T-cell (primary cell): ENCODE data around the gene CUX1. TPM values are rescaled to one million over a fixed set of nuclear protein-coding genes. Genes with fewer than 3 reads are reported as not detected.

ENCODE experiments used
- ATAC-seq, 4 experiments: fragments of 200-7000 bp in 3 of 4; fragments of 150-1000 bp in 1 of 4; cut with Tn5 transposase; replicated peaks in 1 of 4; 1 replicate in 3 of 4; 2 replicates in 1 of 4; pipeline ENCODE4 v1.10.0; 2021; ENCODE audit warnings: moderate library complexity in 3 of 4, mild to moderate bottlenecking in 2 of 4, moderate number of reproducible peaks in 1 of 4
- CTCF ChIA-PET, 2 donors: fragments of 300-600 bp; sonication (Branson Sonifier 250); formaldehyde crosslinking; loops; one replicate each; lab custom pipeline; 2022; ENCODE audit warnings: antibody characterized with exemption in 2 of 2; lab: Charles Lee
- POLR2A ChIA-PET, 2 donors: fragments of 300-600 bp; sonication (Branson Sonifier 250); formaldehyde crosslinking; loops; one replicate each; lab custom pipeline; 2022; ENCODE audit warnings: antibody characterized with exemption in 2 of 2; lab: Charles Lee
- DNase-seq, 35 experiments: peaks; one replicate each; pipeline versions ENCODE4 v3.0.0 to v3.0.0-alpha.2; 2013 to 2023
- H3K27ac ChIP-seq: one replicate; pipeline ENCODE4 v1.5.1; 2013; ENCODE audit warnings: low read length
- H3K27me3 ChIP-seq, 2 experiments: replicated peaks in 1 of 2; 1 replicate in 1 of 2; 2 replicates in 1 of 2; pipeline versions ENCODE4 v1.6.1 to v1.7.0; 2013; ENCODE audit warnings: low read length in 1 of 2, mixed read lengths in 1 of 2; ENCODE audit not compliant: control insufficient read depth in 2 of 2, insufficient read depth in 2 of 2; ENCODE audit errors: extremely low read depth in 1 of 2
- H3K36me3 ChIP-seq, 2 donors: 1 replicate in 1 of 2; 2 replicates in 1 of 2; pipeline versions ENCODE4 v1.6.1 to v1.7.0; 2013; ENCODE audit warnings: low read length in 1 of 2; ENCODE audit not compliant: control insufficient read depth in 2 of 2, insufficient read depth in 1 of 2; ENCODE audit errors: extremely low read depth in 1 of 2
- H3K4me1 ChIP-seq, 2 experiments: 1 replicate in 1 of 2; 2 replicates in 1 of 2; pipeline versions ENCODE4 v1.6.1 to v1.7.0; 2013; ENCODE audit warnings: low read length in 2 of 2, mixed read lengths in 1 of 2; ENCODE audit not compliant: insufficient read depth in 2 of 2, control insufficient read depth in 1 of 2; ENCODE audit errors: extremely low read depth in 1 of 2
- H3K4me3 ChIP-seq, 2 donors: 1 replicate in 1 of 2; 2 replicates in 1 of 2; pipeline versions ENCODE4 v1.5.1 to v1.7.0; 2013; ENCODE audit warnings: mild to moderate bottlenecking in 2 of 2, low read length in 1 of 2, moderate library complexity in 1 of 2; ENCODE audit not compliant: control insufficient read depth in 1 of 2; ENCODE audit errors: extremely low read depth in 1 of 2
- H3K9me3 ChIP-seq: 2 replicates; pipeline ENCODE4 v1.7.0; 2013
- H3K27ac Mint-ChIP-seq, 2 donors: one replicate each; pipeline ENCODE4 v1.8.0; 2020 to 2021; ENCODE audit warnings: mild to moderate bottlenecking in 2 of 2, mixed read lengths in 2 of 2
- H3K27me3 Mint-ChIP-seq, 2 donors: one replicate each; pipeline ENCODE4 v1.8.0; 2021 to 2022; ENCODE audit warnings: mixed read lengths in 2 of 2
- H3K36me3 Mint-ChIP-seq: one replicate; pipeline ENCODE4 v1.8.0; 2021; ENCODE audit warnings: mixed read lengths
- H3K4me1 Mint-ChIP-seq, 3 donors: one replicate each; pipeline ENCODE4 v1.8.0; 2020 to 2022; ENCODE audit warnings: mixed read lengths in 3 of 3, mild to moderate bottlenecking in 1 of 3
- H3K4me3 Mint-ChIP-seq, 3 donors: one replicate each; pipeline ENCODE4 v1.8.0; 2020 to 2022; ENCODE audit warnings: mild to moderate bottlenecking in 3 of 3, mixed read lengths in 3 of 3, moderate library complexity in 3 of 3
- H3K9me3 Mint-ChIP-seq, 3 donors: one replicate each; pipeline ENCODE4 v1.8.0; 2020 to 2022; ENCODE audit warnings: mixed read lengths in 3 of 3
- WGBS: methylation state at CpG from one replicate; pipeline ENCODE4 v1.1.5; 2013; ENCODE audit warnings: missing lambda C conversion rate; ENCODE audit not compliant: insufficient coverage; 5-methylcytosine and 5-hydroxymethylcytosine counted together
- total RNA-seq, 35 experiments: library from RNA in 6 of 35; stranded (reverse) in 6 of 35; fragments of 120-200 nt in 1 of 35; gene quantifications; one replicate each; pipeline versions ENCODE4 v1.2.1 to v1.2.4 and lab custom pipeline; 2013 to 2026

CUX1 gene
- total RNA-seq, 5 donors from 2014 or later (not counting 1 experiment from before 2014, with no cell fraction given) = 36.9 to 50.2 (median 42.8) TPM

GRCh38 chr7:101941481-101942383 lies 124.3 kb downstream of the CUX1 start:
- ATAC-seq (no peak), DNase-seq (no peak)
- Mint-ChIP-seq H3K4me3 (no peak overlapping the region), H3K36me3 (peaks cover 3% of the 10 kb centered on the region), H3K4me1 (peaks cover 6 to 11% (median 8%) of the 10 kb centered on the region in 3 donors), H3K27ac (no peak overlapping the region), H3K27me3 (no peaks in the 10 kb centered on the region), H3K9me3 (no peaks in the 10 kb centered on the region)
- POLR2A ChIA-PET = no interaction called here
- no peak overlapping the region for H3K27ac ChIP-seq
- no peaks in the 10 kb centered on the region for H3K9me3 ChIP-seq
- H3K4me1 ChIP-seq = peaks cover 0 to 6% of the 10 kb centered on the region in 2 experiments
- no peak overlapping the region for H3K4me3 ChIP-seq
- no peaks in the 10 kb centered on the region for H3K36me3 ChIP-seq
- WGBS = 80% methylated on average over 1 of the region's 12 CpGs
- CTCF ChIA-PET = no interaction called here
- H3K27me3 ChIP-seq = no peaks in the 10 kb centered on the region

GRCh38 chr7:101942603-101943210 lies 125.3 kb downstream of the CUX1 start:
- DNase-seq = no peak
- H3K9me3 Mint-ChIP-seq = no peaks in the 10 kb centered on the region
- no peaks in the 10 kb centered on the region for H3K27me3 ChIP-seq
- H3K9me3 ChIP-seq = no peaks in the 10 kb centered on the region
- H3K27me3 Mint-ChIP-seq = no peaks in the 10 kb centered on the region
- ChIA-PET POLR2A (interaction anchor here in 1 of 2 donors (0.6 kb wide), 1 partner anchor 339 kb away, joined by 5 read pairs; no protein-coding TSS in a partner anchor), CTCF (no interaction called here)
- 96% methylated on average over 7 of the region's 13 CpGs for WGBS
- peaks cover 6 to 11% (median 8%) of the 10 kb centered on the region in 3 donors for H3K4me1 Mint-ChIP-seq
- ATAC-seq = no peak
- no peaks in the 10 kb centered on the region for H3K36me3 ChIP-seq
- H3K27ac Mint-ChIP-seq = no peak overlapping the region
- peaks cover 3% of the 10 kb centered on the region for H3K36me3 Mint-ChIP-seq
- no peak overlapping the region for H3K4me3 Mint-ChIP-seq
- H3K4me3 ChIP-seq = no peak overlapping the region
- H3K4me1 ChIP-seq = peaks cover 0 to 6% of the 10 kb centered on the region in 2 experiments
- no peak overlapping the region for H3K27ac ChIP-seq

GRCh38 chr7:101943306-101943705 lies 125.9 kb downstream of the CUX1 start:
- CTCF ChIA-PET = no interaction called here
- ATAC-seq = no peak
- H3K36me3 ChIP-seq = no peaks in the 10 kb centered on the region
- H3K9me3 ChIP-seq = no peaks in the 10 kb centered on the region
- no peak overlapping the region for H3K27ac ChIP-seq
- Mint-ChIP-seq H3K27ac (no peak overlapping the region), H3K4me1 (peaks cover 6 to 11% (median 11%) of the 10 kb centered on the region in 3 donors), H3K36me3 (peaks cover 3% of the 10 kb centered on the region), H3K9me3 (no peaks in the 10 kb centered on the region), H3K4me3 (no peak overlapping the region), H3K27me3 (no peaks in the 10 kb centered on the region)
- POLR2A ChIA-PET = no interaction called here
- DNase-seq = no peak
- H3K27me3 ChIP-seq = no peaks in the 10 kb centered on the region
- peaks cover 0 to 6% of the 10 kb centered on the region in 2 experiments for H3K4me1 ChIP-seq
- no peak overlapping the region for H3K4me3 ChIP-seq
- 100% methylated on average over 10 of the region's 15 CpGs for WGBS

- 94% methylated on average over 4 of the region's 14 CpGs for WGBS
- ChIA-PET CTCF (no interaction called here), POLR2A (no interaction called here)
- Mint-ChIP-seq H3K4me1 (peaks cover 6 to 11% (median 10%) of the 10 kb centered on the region in 3 donors), H3K27me3 (no peaks in the 10 kb centered on the region), H3K4me3 (no peak overlapping the region), H3K9me3 (no peaks in the 10 kb centered on the region), H3K27ac (no peak overlapping the region), H3K36me3 (peaks cover 2% of the 10 kb centered on the region)
- ATAC-seq = no peak
- DNase-seq = no peak
- Histone ChIP-seq H3K27ac (no peak overlapping the region), H3K4me1 (peaks cover 0 to 6% of the 10 kb centered on the region in 2 experiments), H3K36me3 (peaks cover 0 to 3% of the 10 kb centered on the region in 2 donors), H3K9me3 (no peaks in the 10 kb centered on the region), H3K4me3 (no peak overlapping the region), H3K27me3 (no peaks in the 10 kb centered on the region)
Measured at GRCh38 chr7:101943889-101944600, 126.6 kb downstream of the CUX1 start.

GRCh38 chr7:101944611-101945010 lies 127.2 kb downstream of the CUX1 start:
- H3K27me3 Mint-ChIP-seq = no peaks in the 10 kb centered on the region
- H3K4me1 Mint-ChIP-seq = peaks cover 6 to 11% (median 9%) of the 10 kb centered on the region in 3 donors

More at GRCh38 chr7:101944611-101945010, 127.2 kb downstream of the CUX1 start:
- Mint-ChIP-seq H3K27ac (no peak overlapping the region), H3K36me3 (no peaks in the 10 kb centered on the region), H3K9me3 (no peaks in the 10 kb centered on the region), H3K4me3 (no peak overlapping the region)
- Histone ChIP-seq H3K9me3 (no peaks in the 10 kb centered on the region), H3K27ac (no peak overlapping the region), H3K4me1 (peaks cover 0 to 6% of the 10 kb centered on the region in 2 experiments), H3K4me3 (no peak overlapping the region), H3K36me3 (peaks cover 0 to 3% of the 10 kb centered on the region in 2 donors), H3K27me3 (no peaks in the 10 kb centered on the region)
- WGBS = 97% methylated on average over 6 of the region's 10 CpGs
- DNase-seq = no peak
- no peak for ATAC-seq
- CTCF ChIA-PET = no interaction called here
- POLR2A ChIA-PET = no interaction called here
